ENCODE measurements around the gene TM7SF2. TPM values are rescaled to one million over a fixed set of nuclear protein-coding genes. Genes with fewer than 3 reads are reported as not detected.

Gene TM7SF2
- total and polyA plus RNA-seq, 2 of the 13 experiments (the other 11 are each of a cell fraction or from before 2014, with no cell fraction given), result 56.0 to 66.9 TPM

- TF ChIP-seq PRDM4 (CRISPR knock-in tag; IDR thresholded peaks at IDR 0.05; ENCODE audit: borderline replicate concordance) (no peak), IRX3 (CRISPR knock-in tag; IDR thresholded peaks at IDR 0.05; ENCODE audit: borderline replicate concordance, low read depth) (no peak), SAFB2 (CRISPR knock-in tag; IDR thresholded peaks at IDR 0.05; ENCODE audit: borderline replicate concordance, low read depth) (0 out of 2 replicates have a peak, but pooled peaks have one; percentile 4), KDM5B (CRISPR knock-in tag; IDR thresholded peaks at IDR 0.05; ENCODE audit: borderline replicate concordance) (no peak), MIER2 (CRISPR knock-in tag; IDR thresholded peaks at IDR 0.05) (no peak), REXO4 (CRISPR knock-in tag; IDR thresholded peaks at IDR 0.05; ENCODE audit: borderline replicate concordance) (no peak), ZNF350 (CRISPR knock-in tag; IDR thresholded peaks at IDR 0.05; ENCODE audit: borderline replicate concordance, low read depth) (peak; percentile 26; the same call in 1 of the 2 replicates), SUZ12 (IDR thresholded peaks at IDR 0.05; ENCODE audit: low read depth, low read length) (no peak), RORA (CRISPR knock-in tag; IDR thresholded peaks at IDR 0.05) (no peak), U2AF2 (IDR thresholded peaks at IDR 0.05; ENCODE audit: low read depth, low read length) (no peak), ZNF547 (CRISPR knock-in tag; IDR thresholded peaks at IDR 0.05) (no peak; the same call in 1 of the 2 replicates), ZNF781 (CRISPR knock-in tag; IDR thresholded peaks at IDR 0.05; ENCODE audit: borderline replicate concordance, not compliant biosample characterization) (no peak), HHEX (CRISPR knock-in tag; IDR thresholded peaks at IDR 0.05) (no peak), SIN3A (IDR thresholded peaks at IDR 0.05; ENCODE audit: borderline replicate concordance, low read depth, low read length) (peak; percentile 43; the same call in 1 of the 2 replicates), ZSCAN29 (CRISPR knock-in tag; conservative IDR thresholded peaks at IDR 0.05) (no peak), BRCA1 (CRISPR knock-in tag; IDR thresholded peaks at IDR 0.05) (0 out of 2 replicates have a peak, but pooled peaks have one; percentile 58), MXD4 (CRISPR knock-in tag; IDR thresholded peaks at IDR 0.05) (no peak), IRF2 (CRISPR knock-in tag; IDR thresholded peaks at IDR 0.05) (0 out of 2 replicates have a peak, but pooled peaks have one; percentile 25), MTF1 (CRISPR knock-in tag; IDR thresholded peaks at IDR 0.05) (no peak)
- TF ChIP-seq, protein P1, sequence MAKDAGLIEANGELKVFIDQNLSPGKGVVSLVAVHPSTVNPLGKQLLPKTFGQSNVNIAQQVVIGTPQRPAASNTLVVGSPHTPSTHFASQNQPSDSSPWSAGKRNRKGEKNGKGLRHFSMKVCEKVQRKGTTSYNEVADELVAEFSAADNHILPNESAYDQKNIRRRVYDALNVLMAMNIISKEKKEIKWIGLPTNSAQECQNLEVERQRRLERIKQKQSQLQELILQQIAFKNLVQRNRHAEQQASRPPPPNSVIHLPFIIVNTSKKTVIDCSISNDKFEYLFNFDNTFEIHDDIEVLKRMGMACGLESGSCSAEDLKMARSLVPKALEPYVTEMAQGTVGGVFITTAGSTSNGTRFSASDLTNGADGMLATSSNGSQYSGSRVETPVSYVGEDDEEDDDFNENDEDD (CRISPR knock-in tag; IDR thresholded peaks at IDR 0.05; ENCODE audit: borderline replicate concordance), result peak; percentile 54; the same call in 1 of the 2 replicates
- TF ChIP-seq, protein P2, sequence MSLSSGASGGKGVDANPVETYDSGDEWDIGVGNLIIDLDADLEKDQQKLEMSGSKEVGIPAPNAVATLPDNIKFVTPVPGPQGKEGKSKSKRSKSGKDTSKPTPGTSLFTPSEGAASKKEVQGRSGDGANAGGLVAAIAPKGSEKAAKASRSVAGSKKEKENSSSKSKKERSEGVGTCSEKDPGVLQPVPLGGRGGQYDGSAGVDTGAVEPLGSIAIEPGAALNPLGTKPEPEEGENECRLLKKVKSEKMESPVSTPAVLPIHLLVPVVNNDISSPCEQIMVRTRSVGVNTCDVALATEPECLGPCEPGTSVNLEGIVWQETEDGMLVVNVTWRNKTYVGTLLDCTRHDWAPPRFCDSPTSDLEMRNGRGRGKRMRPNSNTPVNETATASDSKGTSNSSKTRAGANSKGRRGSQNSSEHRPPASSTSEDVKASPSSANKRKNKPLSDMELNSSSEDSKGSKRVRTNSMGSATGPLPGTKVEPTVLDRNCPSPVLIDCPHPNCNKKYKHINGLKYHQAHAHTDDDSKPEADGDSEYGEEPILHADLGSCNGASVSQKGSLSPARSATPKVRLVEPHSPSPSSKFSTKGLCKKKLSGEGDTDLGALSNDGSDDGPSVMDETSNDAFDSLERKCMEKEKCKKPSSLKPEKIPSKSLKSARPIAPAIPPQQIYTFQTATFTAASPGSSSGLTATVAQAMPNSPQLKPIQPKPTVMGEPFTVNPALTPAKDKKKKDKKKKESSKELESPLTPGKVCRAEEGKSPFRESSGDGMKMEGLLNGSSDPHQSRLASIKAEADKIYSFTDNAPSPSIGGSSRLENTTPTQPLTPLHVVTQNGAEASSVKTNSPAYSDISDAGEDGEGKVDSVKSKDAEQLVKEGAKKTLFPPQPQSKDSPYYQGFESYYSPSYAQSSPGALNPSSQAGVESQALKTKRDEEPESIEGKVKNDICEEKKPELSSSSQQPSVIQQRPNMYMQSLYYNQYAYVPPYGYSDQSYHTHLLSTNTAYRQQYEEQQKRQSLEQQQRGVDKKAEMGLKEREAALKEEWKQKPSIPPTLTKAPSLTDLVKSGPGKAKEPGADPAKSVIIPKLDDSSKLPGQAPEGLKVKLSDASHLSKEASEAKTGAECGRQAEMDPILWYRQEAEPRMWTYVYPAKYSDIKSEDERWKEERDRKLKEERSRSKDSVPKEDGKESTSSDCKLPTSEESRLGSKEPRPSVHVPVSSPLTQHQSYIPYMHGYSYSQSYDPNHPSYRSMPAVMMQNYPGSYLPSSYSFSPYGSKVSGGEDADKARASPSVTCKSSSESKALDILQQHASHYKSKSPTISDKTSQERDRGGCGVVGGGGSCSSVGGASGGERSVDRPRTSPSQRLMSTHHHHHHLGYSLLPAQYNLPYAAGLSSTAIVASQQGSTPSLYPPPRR (CRISPR knock-in tag; IDR thresholded peaks at IDR 0.05; ENCODE audit: borderline replicate concordance), result no peak
These were observed 1.1 kb downstream of the TM7SF2 start (continued) for GRCh38 chr11:65112546-65113360.

Measured in HepG2 (cell line).